Right lobe of liver (tissue), 4 donors: ENCODE data around the gene ANAPC4.

Experiments used
- CTCF ChIP-seq, 4 donors: fragments of 200-600 bp in 3 of 4; fragments of 450-650 bp in 1 of 4; IDR thresholded peaks; one replicate each; pipeline versions ENCODE4 v1.5.1 to v1.8.0; 2016 to 2022; ENCODE audit warnings: antibody characterized with exemption in 4 of 4, mild to moderate bottlenecking in 2 of 4
- POLR2A ChIP-seq: fragments of 450-650 bp; IDR thresholded peaks from one replicate; pipeline ENCODE4 v1.6.1; 2017; ENCODE audit warnings: antibody characterized with exemption, mild to moderate bottlenecking
- donor health status: DM: no; HTN: no; CAD: no.
- donor health status: DM: no; HTN: no; CAD: no.
- donor health status: DM: no; HTN: yes; CAD: no.

GRCh38 chr4:25410820-25411529 is 33.9 kb downstream of the ANAPC4 start:
- TF ChIP-seq CTCF (IDR thresholded peaks at IDR 0.05) (no peak), POLR2A (no peak)
